WERI-Rb-1 (cell line): ENCODE results near the gene IGF1R.
A peak's percentile ranks its signal among the peaks of the same experiment; 100 is the strongest.

Source experiments
- DNase-seq: peaks from one replicate; pipeline ENCODE4 v3.0.0-alpha.2; 2020
- H3K27ac ChIP-seq: fragments of 250-450 bp; sonication (Bioruptor Pico); 2 replicates; pipeline ENCODE4 v1.5.1; 2020; ENCODE audit warnings: mild to moderate bottlenecking, moderate library complexity
- H3K27me3 ChIP-seq: fragments of 250-450 bp; sonication (Bioruptor Pico); 2 replicates; pipeline ENCODE4 v1.5.1; 2021; ENCODE audit warnings: mild to moderate bottlenecking, low read depth, moderate library complexity; ENCODE audit not compliant: insufficient read depth, severe bottlenecking
- H3K36me3 ChIP-seq: fragments of 250-450 bp; sonication (Bioruptor Pico); 2 replicates; pipeline ENCODE4 v1.5.1; 2020; ENCODE audit warnings: mild to moderate bottlenecking, moderate library complexity
- H3K4me3 ChIP-seq: 2 replicates; pipeline ENCODE4 v1.5.1; 2011; ENCODE audit warnings: low read depth, mild to moderate bottlenecking, control low read depth, low read length
- H3K9me3 ChIP-seq: fragments of 250-450 bp; sonication (Bioruptor Pico); 2 replicates; pipeline ENCODE4 v1.5.1; 2021; ENCODE audit warnings: mild to moderate bottlenecking, moderate library complexity; ENCODE audit not compliant: severe bottlenecking
- TF ChIP-seq, protein P1 (sequence below): IDR thresholded peaks from 2 replicates; pipeline ENCODE4 v1.5.1; 2011; ENCODE audit warnings: low read depth, mild to moderate bottlenecking, control low read depth, inconsistent platforms, low read length

IGF1R gene

DNA sequence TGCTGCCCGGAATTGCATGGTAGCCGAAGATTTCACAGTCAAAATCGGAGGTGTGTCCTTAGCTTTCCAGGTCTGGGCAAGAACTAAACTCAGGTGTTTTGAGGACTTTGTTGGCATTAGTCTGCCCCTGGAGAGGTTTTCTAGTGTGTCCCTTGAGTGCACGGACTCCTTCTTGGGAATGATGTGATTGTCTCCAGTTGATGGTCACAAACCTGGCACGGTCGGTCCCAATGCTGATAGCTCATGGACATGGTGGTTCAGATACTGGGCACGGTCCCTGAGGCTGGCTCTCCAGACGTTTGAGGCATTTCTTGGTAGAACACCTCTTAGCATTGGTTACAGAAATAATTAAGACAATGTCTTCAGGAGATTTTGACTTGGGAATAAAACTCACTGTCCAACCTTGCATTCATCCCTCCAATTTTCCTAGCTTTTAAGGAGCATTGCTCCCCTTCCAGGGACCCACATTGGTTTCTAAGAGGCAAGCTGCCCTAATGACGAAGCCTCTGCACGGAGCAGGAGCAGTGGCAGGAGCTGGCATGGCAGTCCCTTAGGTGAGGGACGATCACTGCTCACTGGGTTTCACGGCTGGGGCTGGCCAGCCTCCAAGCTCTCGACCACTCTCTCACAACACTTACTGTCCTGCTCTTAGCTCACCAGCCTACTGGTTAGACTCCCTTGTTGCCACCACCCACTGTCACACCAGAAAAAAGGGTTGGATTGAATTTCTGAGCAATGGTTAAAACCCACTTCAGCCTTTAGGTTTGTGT lies 291.2 kb downstream of the IGF1R start:
- H3K36me3 ChIP-seq = peaks cover 41% of the 10 kb centered on the region

DNA sequence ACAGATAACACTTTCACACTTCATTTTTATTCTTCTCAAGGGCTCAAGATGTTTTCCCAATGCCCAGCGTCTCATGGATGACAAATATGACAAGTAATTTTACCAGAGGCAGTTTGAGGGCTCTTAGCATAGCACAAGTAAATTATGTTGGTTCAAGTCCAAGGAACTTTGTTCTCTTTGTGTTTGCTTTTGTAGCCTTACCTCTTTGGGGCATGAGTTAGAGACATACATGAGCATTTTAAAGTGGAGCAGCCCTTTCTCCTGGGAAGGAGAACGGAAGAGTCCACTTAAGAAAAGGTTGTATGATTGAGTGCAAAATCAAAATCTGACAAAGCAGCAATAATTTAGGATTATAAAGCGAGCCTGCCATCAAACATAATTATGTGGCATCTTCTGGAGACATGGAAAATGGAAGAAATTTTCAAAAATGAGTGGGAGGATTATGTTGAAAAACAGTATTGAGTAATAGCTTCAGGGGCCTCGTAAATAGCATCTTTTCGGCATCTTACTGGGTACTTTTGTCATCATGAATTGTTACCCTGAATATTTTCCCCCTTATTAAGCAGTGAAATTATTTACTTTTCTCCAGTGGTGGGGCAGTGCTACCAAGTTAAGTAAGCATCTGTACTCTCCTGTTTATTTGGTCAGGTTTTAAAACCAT lies 293.4 kb downstream of the IGF1R start:
- TF ChIP-seq, protein P1, sequence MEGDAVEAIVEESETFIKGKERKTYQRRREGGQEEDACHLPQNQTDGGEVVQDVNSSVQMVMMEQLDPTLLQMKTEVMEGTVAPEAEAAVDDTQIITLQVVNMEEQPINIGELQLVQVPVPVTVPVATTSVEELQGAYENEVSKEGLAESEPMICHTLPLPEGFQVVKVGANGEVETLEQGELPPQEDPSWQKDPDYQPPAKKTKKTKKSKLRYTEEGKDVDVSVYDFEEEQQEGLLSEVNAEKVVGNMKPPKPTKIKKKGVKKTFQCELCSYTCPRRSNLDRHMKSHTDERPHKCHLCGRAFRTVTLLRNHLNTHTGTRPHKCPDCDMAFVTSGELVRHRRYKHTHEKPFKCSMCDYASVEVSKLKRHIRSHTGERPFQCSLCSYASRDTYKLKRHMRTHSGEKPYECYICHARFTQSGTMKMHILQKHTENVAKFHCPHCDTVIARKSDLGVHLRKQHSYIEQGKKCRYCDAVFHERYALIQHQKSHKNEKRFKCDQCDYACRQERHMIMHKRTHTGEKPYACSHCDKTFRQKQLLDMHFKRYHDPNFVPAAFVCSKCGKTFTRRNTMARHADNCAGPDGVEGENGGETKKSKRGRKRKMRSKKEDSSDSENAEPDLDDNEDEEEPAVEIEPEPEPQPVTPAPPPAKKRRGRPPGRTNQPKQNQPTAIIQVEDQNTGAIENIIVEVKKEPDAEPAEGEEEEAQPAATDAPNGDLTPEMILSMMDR = no peak
- Histone ChIP-seq H3K27ac (no peak overlapping the region), H3K27me3 (no peaks in the 10 kb centered on the region), H3K36me3 (peaks cover 39% of the 10 kb centered on the region), H3K9me3 (no peaks in the 10 kb centered on the region), H3K4me3 (no peak overlapping the region)
- no peak for DNase-seq

More for the DNA sequence above, 291.2 kb downstream of the IGF1R start:
- Histone ChIP-seq H3K27me3 (no peaks in the 10 kb centered on the region), H3K27ac (no peak overlapping the region), H3K4me3 (no peak overlapping the region), H3K9me3 (no peaks in the 10 kb centered on the region)
- TF ChIP-seq, protein P1 = no peak
- DNase-seq = no peak

DNA sequence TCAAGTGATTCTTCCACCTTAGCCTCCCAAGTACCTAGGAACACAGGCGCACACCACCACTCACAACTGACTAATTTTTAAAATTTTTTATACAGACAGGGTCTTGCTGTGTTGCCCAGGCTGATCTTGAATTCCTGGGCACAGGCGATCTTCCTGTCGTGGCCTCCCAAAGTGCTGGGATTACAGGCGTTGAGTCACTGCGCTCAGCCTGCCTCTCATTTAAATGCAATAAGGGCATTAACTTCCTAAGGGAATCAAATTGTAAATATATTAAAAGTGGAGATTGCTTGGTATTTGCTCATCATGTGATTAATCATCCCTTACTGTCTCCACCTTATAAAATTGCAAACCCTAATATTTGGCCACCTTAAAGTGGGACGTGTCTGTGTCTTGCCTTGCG lies 294.1 kb downstream of the IGF1R start:
- Histone ChIP-seq H3K36me3 (peaks cover 39% of the 10 kb centered on the region), H3K9me3 (no peaks in the 10 kb centered on the region), H3K27me3 (no peaks in the 10 kb centered on the region), H3K4me3 (no peak overlapping the region), H3K27ac (no peak overlapping the region)
- no peak for DNase-seq
- TF ChIP-seq, protein P1 = no peak

DNA sequence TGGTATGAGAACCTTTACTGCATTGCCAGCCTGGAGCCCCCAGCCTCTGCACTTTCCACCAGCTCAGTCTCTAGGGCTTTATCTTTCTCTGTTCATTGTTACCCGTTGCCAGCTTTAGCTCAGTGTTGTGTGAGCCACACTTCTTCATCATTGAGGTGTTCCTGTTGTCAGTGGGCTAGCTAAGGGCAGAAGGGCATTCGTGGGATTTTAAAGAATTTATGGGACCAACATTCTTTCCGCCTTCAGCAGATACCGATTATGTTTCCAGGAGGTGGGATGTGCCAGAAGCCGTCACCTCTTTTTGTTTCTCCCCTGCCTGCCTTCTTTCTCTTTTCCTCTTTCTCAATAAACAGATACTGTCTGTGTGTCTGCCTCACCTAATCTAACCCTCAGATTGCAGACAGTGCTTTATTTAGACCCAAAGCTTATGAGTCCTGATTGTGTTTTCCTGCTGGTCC lies 294.7 kb downstream of the IGF1R start:
- no peaks in the 10 kb centered on the region for H3K9me3 ChIP-seq
- peak overlapping the region; percentile 41 for H3K27ac ChIP-seq
- H3K4me3 ChIP-seq = no peak overlapping the region
- DNase-seq = no peak
- TF ChIP-seq, protein P1 = no peak
- H3K27me3 ChIP-seq = no peaks in the 10 kb centered on the region
- H3K36me3 ChIP-seq = peaks cover 39% of the 10 kb centered on the region

DNA sequence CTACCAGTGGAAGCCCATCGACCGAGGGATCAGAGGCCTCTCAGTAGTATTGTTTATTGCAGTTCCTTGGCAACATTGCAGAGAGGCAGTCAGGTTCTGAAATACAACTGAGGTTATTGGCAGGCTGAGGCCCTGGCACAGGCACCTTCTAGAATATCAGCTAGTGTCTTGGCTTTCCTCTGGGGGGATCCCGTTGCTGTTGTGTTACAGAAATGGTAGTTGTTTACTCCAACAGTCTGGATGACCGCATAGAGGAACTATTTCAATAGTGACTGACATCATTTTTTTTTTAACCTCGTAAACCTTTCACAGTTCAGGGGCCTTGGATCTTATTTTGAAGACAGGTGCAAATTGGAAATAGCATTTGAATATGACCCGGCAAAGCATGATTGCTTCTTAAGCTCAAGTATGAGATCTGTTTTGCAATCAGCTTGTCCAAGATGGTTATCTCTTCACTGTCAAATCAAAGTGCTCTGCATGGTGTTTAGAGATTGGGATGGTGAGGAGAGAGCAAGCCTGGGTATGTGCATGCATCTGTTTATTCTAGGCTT lies 295.3 kb downstream of the IGF1R start:
- H3K27ac ChIP-seq = peak overlapping the region; percentile 41
- no peak overlapping the region for H3K4me3 ChIP-seq
- TF ChIP-seq, protein P1 = no peak
- H3K27me3 ChIP-seq = no peaks in the 10 kb centered on the region
- no peak for DNase-seq
- H3K36me3 ChIP-seq = peaks cover 44% of the 10 kb centered on the region
- H3K9me3 ChIP-seq = no peaks in the 10 kb centered on the region
